Endothelial cell (in vitro differentiated cells): Measurements from ENCODE around the gene ZDHHC16. TPM values are rescaled to one million over a fixed set of nuclear protein-coding genes. Genes with fewer than 3 reads are reported as not detected.
A peak's percentile ranks its signal among the peaks of the same experiment; 100 is the strongest.
"Not testable (repeated sequence)": the region's sequence is repeated elsewhere in the genome, so short reads cannot be mapped to it uniquely, and the experiment has no call there.

Experiments used
- DNase-seq: peaks from one replicate; pipeline ENCODE4 v3.0.0; 2021; ENCODE audit warnings: low spot score
- H3K27ac Mint-ChIP-seq: one replicate; pipeline ENCODE4 v1.8.0; 2021; ENCODE audit warnings: mixed read lengths, inconsistent platforms; ENCODE audit not compliant: unreplicated experiment
- H3K27me3 Mint-ChIP-seq: one replicate; pipeline ENCODE4 v1.8.0; 2021; ENCODE audit warnings: mild to moderate bottlenecking, moderate library complexity, mixed read lengths, inconsistent platforms; ENCODE audit not compliant: unreplicated experiment
- H3K36me3 Mint-ChIP-seq: one replicate; pipeline ENCODE4 v1.8.0; 2021; ENCODE audit warnings: mild to moderate bottlenecking, low read depth, mixed read lengths, inconsistent platforms; ENCODE audit not compliant: unreplicated experiment
- H3K4me1 Mint-ChIP-seq: one replicate; pipeline ENCODE4 v1.8.0; 2021; ENCODE audit warnings: mild to moderate bottlenecking, mixed read lengths, inconsistent platforms; ENCODE audit not compliant: unreplicated experiment
- H3K4me3 Mint-ChIP-seq: one replicate; pipeline ENCODE4 v1.8.0; 2021; ENCODE audit warnings: mild to moderate bottlenecking, mixed read lengths, inconsistent platforms; ENCODE audit not compliant: unreplicated experiment
- H3K9me3 Mint-ChIP-seq: one replicate; pipeline ENCODE4 v1.8.0; 2021; ENCODE audit warnings: mixed read lengths, inconsistent platforms; ENCODE audit not compliant: unreplicated experiment
- CTCF ChIP-seq: fragments of 200-600 bp; sonication (generic); IDR thresholded peaks from one replicate; pipeline ENCODE4 v1.5.0; 2021; ENCODE audit warnings: antibody characterized with exemption; ENCODE audit not compliant: unreplicated experiment
- total RNA-seq: library from RNA; stranded (reverse); fragmentation: NEBNext Ultra II Directional; extraction: Animal tissue kit (Norgen Biotek cat#: 25700); gene quantifications from one replicate; pipeline ENCODE4 v1.2.1, GENCODE V29; 2021; ENCODE audit not compliant: unreplicated experiment

ZDHHC16 gene
- total RNA-seq, 1 donor from 2014 or later = 45.0 TPM

DNA sequence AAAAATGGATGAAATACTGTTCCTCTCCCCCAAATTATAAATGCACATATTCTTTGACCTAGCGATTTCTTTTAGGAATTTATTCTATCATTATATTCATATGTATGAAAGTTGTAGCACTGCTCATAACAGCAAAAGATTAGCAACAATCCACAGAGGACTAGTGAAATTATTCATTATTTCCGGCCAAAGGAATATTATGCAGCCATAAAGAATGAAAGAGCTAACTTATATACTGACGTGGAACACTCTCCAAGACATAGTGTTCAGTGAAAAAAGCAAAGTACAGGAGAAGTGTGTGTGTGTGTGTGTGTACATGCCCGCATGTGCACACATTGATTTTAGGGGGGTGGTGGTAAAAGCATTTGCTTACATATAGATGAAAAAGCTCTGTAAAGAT is 28.9 kb downstream of the ZDHHC16 start:
- peaks cover 3% of the 10 kb centered on the region for H3K27me3 Mint-ChIP-seq

GRCh38 chr10:97475936-97476594 is 30.1 kb downstream of the ZDHHC16 start:
- peaks cover 48% of the 10 kb centered on the region for H3K36me3 Mint-ChIP-seq
- DNase-seq = no peak
- H3K27ac Mint-ChIP-seq = no peak overlapping the region
- TF ChIP-seq CTCF = no peak
- H3K4me3 Mint-ChIP-seq = no peak overlapping the region
- peaks cover 1% of the 10 kb centered on the region for H3K27me3 Mint-ChIP-seq
- peaks cover 9% of the 10 kb centered on the region for H3K4me1 Mint-ChIP-seq
- H3K9me3 Mint-ChIP-seq = no peaks in the 10 kb centered on the region

More for the DNA sequence above, 28.9 kb downstream of the ZDHHC16 start:
- Mint-ChIP-seq H3K27ac (no peak overlapping the region), H3K36me3 (peaks cover 45% of the 10 kb centered on the region), H3K4me3 (peak overlapping the region; percentile 68), H3K4me1 (peaks cover 13% of the 10 kb centered on the region), H3K9me3 (no peaks in the 10 kb centered on the region)
- DNase-seq = no peak
- TF ChIP-seq CTCF = no peak

DNA sequence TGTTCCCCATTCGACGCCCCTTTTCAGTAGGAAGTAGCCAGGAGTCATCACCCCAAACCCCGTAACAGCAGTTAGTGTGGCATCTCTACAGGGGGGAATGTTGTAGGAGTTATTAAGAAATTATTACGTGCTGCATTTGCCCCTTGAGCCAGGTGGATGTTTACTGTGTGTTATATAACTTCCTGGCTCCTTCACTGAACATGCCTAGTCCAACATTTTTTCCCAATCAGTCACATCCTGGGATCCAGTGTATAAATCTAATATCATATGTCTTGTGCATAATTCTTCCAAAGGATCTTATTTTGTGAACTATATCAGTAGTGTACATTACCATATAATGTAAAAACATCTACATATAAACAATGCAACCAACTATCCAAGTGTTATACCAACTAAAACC is 33.4 kb downstream of the ZDHHC16 start:
- not testable (repeated sequence) for H3K4me3 Mint-ChIP-seq
- H3K36me3 Mint-ChIP-seq = peaks cover 43% of the 10 kb centered on the region

DNA sequence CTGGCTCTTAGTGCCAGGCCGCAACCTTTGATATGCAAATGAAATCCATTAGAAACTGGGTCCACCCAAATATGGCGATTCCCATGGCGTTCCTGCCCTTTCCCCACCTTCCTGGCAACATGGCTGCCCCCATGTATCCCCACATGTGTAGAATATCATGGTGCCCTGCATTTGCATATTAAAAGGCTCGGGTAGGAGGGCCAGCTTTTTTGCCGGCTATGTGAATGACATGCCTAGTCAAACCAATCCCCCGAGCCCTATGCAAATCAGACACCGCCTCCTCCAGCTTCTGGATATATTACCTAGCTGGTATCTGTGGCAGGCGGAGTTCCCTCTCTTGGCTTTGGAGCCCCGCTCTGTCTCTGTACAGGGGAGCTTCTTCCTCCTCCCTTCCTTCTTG is 34.0 kb downstream of the ZDHHC16 start:
- no peak for TF ChIP-seq CTCF
- Mint-ChIP-seq H3K9me3 (no peaks in the 10 kb centered on the region), H3K36me3 (peaks cover 40% of the 10 kb centered on the region), H3K27me3 (peaks cover 3% of the 10 kb centered on the region), H3K27ac (no peak overlapping the region), H3K4me1 (peaks cover 9% of the 10 kb centered on the region), H3K4me3 (no peak overlapping the region)
- DNase-seq = no peak

More for the DNA sequence above, 33.4 kb downstream of the ZDHHC16 start:
- H3K4me1 Mint-ChIP-seq, H3K9me3 Mint-ChIP-seq, H3K27me3 Mint-ChIP-seq, H3K27ac Mint-ChIP-seq, DNase-seq: not testable (repeated sequence)

GRCh38 chr10:97481071-97481470 is 35.1 kb downstream of the ZDHHC16 start:
- TF ChIP-seq CTCF = no peak
- Mint-ChIP-seq H3K4me1 (peaks cover 9% of the 10 kb centered on the region), H3K4me3 (no peak overlapping the region), H3K27me3 (peaks cover 3% of the 10 kb centered on the region), H3K36me3 (peaks cover 36% of the 10 kb centered on the region), H3K9me3 (no peaks in the 10 kb centered on the region), H3K27ac (no peak overlapping the region)
- DNase-seq = no peak
